Glutamatergic neuron (in vitro differentiated cells): ENCODE measurements around the gene MFAP5. TPM values are rescaled to one million over a fixed set of nuclear protein-coding genes. Genes with fewer than 3 reads are reported as not detected.

Source experiments
- DNase-seq: peaks from one replicate; pipeline ENCODE4 v3.0.0; 2022
- H3K27ac Mint-ChIP-seq: one replicate; pipeline ENCODE4 v1.8.0; 2020; ENCODE audit warnings: mild to moderate bottlenecking, mixed read lengths, inconsistent platforms; ENCODE audit not compliant: unreplicated experiment
- H3K27me3 Mint-ChIP-seq: one replicate; pipeline ENCODE4 v1.8.0; 2020; ENCODE audit warnings: mild to moderate bottlenecking, moderate library complexity, mixed read lengths, inconsistent platforms; ENCODE audit not compliant: unreplicated experiment
- H3K36me3 Mint-ChIP-seq: one replicate; pipeline ENCODE4 v1.8.0; 2020; ENCODE audit warnings: mild to moderate bottlenecking, mixed read lengths, inconsistent platforms; ENCODE audit not compliant: unreplicated experiment
- H3K4me1 Mint-ChIP-seq: one replicate; pipeline ENCODE4 v1.8.0; 2020; ENCODE audit warnings: mild to moderate bottlenecking, low read depth, mixed read lengths, inconsistent platforms; ENCODE audit not compliant: unreplicated experiment
- H3K4me3 Mint-ChIP-seq: one replicate; pipeline ENCODE4 v1.8.0; 2020; ENCODE audit warnings: mild to moderate bottlenecking, mixed read lengths, inconsistent platforms; ENCODE audit not compliant: unreplicated experiment
- H3K9me3 Mint-ChIP-seq: one replicate; pipeline ENCODE4 v1.8.0; 2020; ENCODE audit warnings: mild to moderate bottlenecking, moderate library complexity, mixed read lengths, inconsistent platforms; ENCODE audit not compliant: unreplicated experiment
- CTCF ChIP-seq: fragments of 200-600 bp; sonication (generic); IDR thresholded peaks from one replicate; pipeline ENCODE4 v1.5.0; 2021; ENCODE audit not compliant: partially characterized antibody, unreplicated experiment
- total RNA-seq: library from RNA; stranded (reverse); fragmentation: NEBNext Ultra II Directional; extraction: Animal tissue kit (Norgen Biotek cat#: 25700); gene quantifications from one replicate; pipeline ENCODE4 v1.2.1, GENCODE V29; 2021; ENCODE audit not compliant: unreplicated experiment

The MFAP5 gene
- total RNA-seq, 1 donor from 2014 or later: not detected

- no peak for DNase-seq
- Mint-ChIP-seq H3K27me3 (no peaks in the 10 kb centered on the region), H3K36me3 (no peaks in the 10 kb centered on the region), H3K27ac (peak overlapping the region; percentile 95), H3K4me1 (peaks cover 28% of the 10 kb centered on the region), H3K9me3 (peaks cover 4% of the 10 kb centered on the region), H3K4me3 (peak overlapping the region; percentile 97)
- no peak for TF ChIP-seq CTCF
These were observed 33.9 kb upstream of the MFAP5 start for GRCh38 chr12:8696442-8697090.

GRCh38 chr12:8695116-8695515 is 32.5 kb upstream of the MFAP5 start:
- Mint-ChIP-seq H3K4me1 (peaks cover 28% of the 10 kb centered on the region), H3K27me3 (no peaks in the 10 kb centered on the region)

GRCh38 chr12:8692573-8692972 is 29.9 kb upstream of the MFAP5 start:
- Mint-ChIP-seq H3K4me1 (peaks cover 27% of the 10 kb centered on the region), H3K9me3 (peaks cover 4% of the 10 kb centered on the region), H3K27me3 (no peaks in the 10 kb centered on the region), H3K27ac (peak overlapping the region; percentile 60), H3K4me3 (peak overlapping the region; percentile 28), H3K36me3 (no peaks in the 10 kb centered on the region)
- no peak for TF ChIP-seq CTCF
- peak; percentile 46 for DNase-seq

More at GRCh38 chr12:8695116-8695515, 32.5 kb upstream of the MFAP5 start:
- DNase-seq: no peak
- no peak for TF ChIP-seq CTCF
- no peak overlapping the region for H3K27ac Mint-ChIP-seq
- H3K9me3 Mint-ChIP-seq: peaks cover 4% of the 10 kb centered on the region
- no peaks in the 10 kb centered on the region for H3K36me3 Mint-ChIP-seq
- H3K4me3 Mint-ChIP-seq: no peak overlapping the region

GRCh38 chr12:8689681-8690080 is 27.1 kb upstream of the MFAP5 start:
- Mint-ChIP-seq H3K36me3 (no peaks in the 10 kb centered on the region), H3K27ac (peak overlapping the region; percentile 64), H3K4me1 (peaks cover 20% of the 10 kb centered on the region), H3K4me3 (peak overlapping the region; percentile 0), H3K9me3 (no peaks in the 10 kb centered on the region), H3K27me3 (no peaks in the 10 kb centered on the region)
- TF ChIP-seq CTCF: no peak
- DNase-seq: no peak

- TF ChIP-seq CTCF: no peak
- H3K36me3 Mint-ChIP-seq: no peaks in the 10 kb centered on the region
- no peak for DNase-seq
- H3K4me1 Mint-ChIP-seq: peaks cover 19% of the 10 kb centered on the region
- no peak overlapping the region for H3K27ac Mint-ChIP-seq
- no peaks in the 10 kb centered on the region for H3K9me3 Mint-ChIP-seq
- no peaks in the 10 kb centered on the region for H3K27me3 Mint-ChIP-seq
- H3K4me3 Mint-ChIP-seq: no peak overlapping the region
These were observed 25.4 kb upstream of the MFAP5 start for GRCh38 chr12:8687846-8688601.
